Measurements from ENCODE around the gene HOXD12.

The HOXD12 gene

DNA sequence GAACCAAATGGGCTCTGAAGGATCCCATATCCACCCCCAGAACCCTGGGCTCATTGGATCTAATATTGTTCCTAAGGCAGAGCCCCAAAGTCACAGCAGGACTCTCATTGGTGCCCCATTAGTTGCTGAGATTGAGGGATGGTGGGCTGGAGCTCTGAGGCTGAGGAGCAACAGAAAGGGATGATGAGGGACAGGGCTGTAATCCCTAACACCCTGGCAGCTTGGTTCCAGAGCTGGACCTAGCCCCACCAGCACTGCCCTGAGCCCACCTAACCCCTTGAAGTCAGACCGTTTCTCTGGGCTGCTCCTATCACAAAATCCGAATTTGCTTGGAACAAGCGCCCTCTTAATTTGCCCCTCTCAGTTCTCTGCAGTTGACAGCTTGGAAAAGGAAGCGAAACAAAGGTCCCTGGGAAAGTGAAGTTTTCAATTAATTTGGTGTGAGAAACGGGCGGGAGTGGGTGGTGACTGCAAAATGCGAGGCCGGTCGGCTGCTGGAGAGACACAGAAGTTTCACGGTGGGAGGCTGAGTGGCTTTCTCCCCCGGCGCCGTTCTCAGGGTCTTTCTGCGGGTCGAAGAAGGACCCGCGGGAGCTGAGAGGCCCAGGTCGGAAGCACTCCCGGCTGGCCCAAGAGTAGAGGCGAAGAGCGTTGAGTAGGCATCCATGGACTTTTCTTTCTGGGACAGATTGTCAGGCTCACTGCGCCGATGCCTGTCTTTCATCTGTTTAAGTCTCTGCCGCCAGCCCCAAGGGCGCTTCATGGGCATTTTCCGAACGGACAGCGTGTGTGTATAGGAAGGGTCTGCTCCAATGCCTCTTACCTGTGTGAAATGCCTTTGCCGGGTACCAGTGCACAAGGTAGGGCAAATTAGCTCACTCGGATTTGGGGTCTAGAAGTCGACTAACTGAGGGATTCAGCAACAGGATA is 8.0 kb upstream of the HOXD12 start:
- H3K27me3 ChIP-seq (replicated peaks): peaks cover 97% of the 10 kb centered on the region
- no peak overlapping the region for H3K4me3 ChIP-seq (ENCODE audit: low read depth, low read length)
- DNase-seq: no peak
- H3K27ac ChIP-seq: no peak overlapping the region
- no peaks in the 10 kb centered on the region for H3K36me3 ChIP-seq (replicated peaks)
- no peak for TF ChIP-seq CTCF (IDR thresholded peaks at IDR 0.05; ENCODE audit: low read depth, low read length, missing control alignments)
- in situ Hi-C loops (cut with HindIII; ENCODE audit: low pct_ligation_motif_present, low sequenced_read_pairs): loop anchor here (10.0 kb wide), 1 partner anchor 727 kb away; no protein-coding TSS in a partner anchor

GRCh38 chr2:176092270-176093144 is 7.1 kb upstream of the HOXD12 start, which contains the start of gene HOXD13:
Gene HOXD13 (plus strand): TSS chr2:176092721. CDS start chr2:176092891, 170 bp downstream.
- H3K27ac ChIP-seq: no peak within 1 kb of the TSS
- no peak within 1 kb of the TSS for H3K4me3 ChIP-seq (ENCODE audit: low read depth, low read length)
- no peak for TF ChIP-seq CTCF (IDR thresholded peaks at IDR 0.05; ENCODE audit: low read depth, low read length, missing control alignments)
- peaks cover 97% of the 10 kb centered on the region for H3K27me3 ChIP-seq (replicated peaks)
- H3K36me3 ChIP-seq (replicated peaks): no peaks in the 10 kb centered on the region
- in situ Hi-C loops (cut with HindIII; ENCODE audit: low pct_ligation_motif_present, low sequenced_read_pairs): loop anchor here (10.0 kb wide), 1 partner anchor 728 kb away; no protein-coding TSS in a partner anchor
- no peak for DNase-seq

- DNase-seq: no peak
- in situ Hi-C loops (cut with HindIII; ENCODE audit: low pct_ligation_motif_present, low sequenced_read_pairs): loop anchor here (10.0 kb wide), 1 partner anchor 729 kb away; no protein-coding TSS in a partner anchor
- Histone ChIP-seq H3K27me3 (replicated peaks) (peaks cover 97% of the 10 kb centered on the region), H3K27ac (no peak overlapping the region), H3K36me3 (replicated peaks) (no peaks in the 10 kb centered on the region), H3K4me3 (ENCODE audit: low read depth, low read length) (no peak overlapping the region)
- no peak for TF ChIP-seq CTCF (IDR thresholded peaks at IDR 0.05; ENCODE audit: low read depth, low read length, missing control alignments)
These were observed 6.3 kb upstream of the HOXD12 start for GRCh38 chr2:176093145-176093897.

DNA sequence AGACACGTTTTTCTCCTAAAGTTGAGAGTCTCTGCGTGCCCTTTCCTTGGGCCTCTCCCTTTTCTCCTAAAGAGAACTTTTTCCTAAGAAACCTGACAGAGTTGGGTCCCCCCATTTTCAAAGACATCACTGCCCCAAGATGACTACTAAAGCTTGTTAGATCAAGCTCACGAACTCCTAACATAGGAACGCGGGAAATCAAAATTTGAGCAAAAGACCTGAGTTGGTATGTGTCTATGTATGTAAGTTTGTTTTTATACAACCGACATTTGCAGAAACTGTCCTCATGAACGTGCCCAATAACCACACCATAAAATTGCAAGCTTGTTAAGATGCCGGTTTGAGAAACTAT is 5.7 kb upstream of the HOXD12 start:
- H3K4me3 ChIP-seq (ENCODE audit: low read depth, low read length): no peak overlapping the region
- peaks cover 97% of the 10 kb centered on the region for H3K27me3 ChIP-seq (replicated peaks)
- TF ChIP-seq CTCF (IDR thresholded peaks at IDR 0.05; ENCODE audit: low read depth, low read length, missing control alignments): no peak
- DNase-seq: no peak
- in situ Hi-C loops (cut with HindIII; ENCODE audit: low pct_ligation_motif_present, low sequenced_read_pairs): loop anchor here (10.0 kb wide), 1 partner anchor 729 kb away; no protein-coding TSS in a partner anchor
- no peaks in the 10 kb centered on the region for H3K36me3 ChIP-seq (replicated peaks)
- no peak overlapping the region for H3K27ac ChIP-seq

- no peak for DNase-seq
- TF ChIP-seq CTCF (IDR thresholded peaks at IDR 0.05; ENCODE audit: low read depth, low read length, missing control alignments): no peak
- in situ Hi-C loops (cut with HindIII; ENCODE audit: low pct_ligation_motif_present, low sequenced_read_pairs): loop anchor here (10.0 kb wide), 1 partner anchor 730 kb away; no protein-coding TSS in a partner anchor
- H3K4me3 ChIP-seq (ENCODE audit: low read depth, low read length): no peak overlapping the region
- no peak overlapping the region for H3K27ac ChIP-seq
- no peaks in the 10 kb centered on the region for H3K36me3 ChIP-seq (replicated peaks)
- peaks cover 97% of the 10 kb centered on the region for H3K27me3 ChIP-seq (replicated peaks)
These were observed 5.2 kb upstream of the HOXD12 start for GRCh38 chr2:176094349-176094748.
